SK-N-SH (cell line): ENCODE measurements around the gene MICALL1. TPM values are rescaled to one million over a fixed set of nuclear protein-coding genes. Genes with fewer than 3 reads are reported as not detected.

ENCODE experiments used
- CTCF ChIA-PET: fragments of 300-600, 350-600 bp; formaldehyde crosslinking; extraction: SDS; loops from one replicate; lab custom pipeline; 2021; lab: Yijun Ruan, JAX
- POLR2A ChIA-PET: fragments of 350-600 bp; sonication (Branson Sonifier 250); formaldehyde crosslinking; extraction: SDS; loops from one replicate; lab custom pipeline; 2020; ENCODE audit warnings: antibody characterized with exemption, inconsistent platforms; lab: Yijun Ruan, JAX
- DNase-seq: peaks from one replicate; pipeline ENCODE4 v3.0.0; 2012
- H2AFZ ChIP-seq: fragments of 200-600 bp; sonication (generic); 2 replicates; pipeline ENCODE4 v1.8.1; 2016; ENCODE audit warnings: antibody characterized with exemption, mild to moderate bottlenecking, low read depth
- H3F3A ChIP-seq: fragments of 200-600 bp; sonication (generic); replicated peaks from 2 replicates; pipeline ENCODE3; 2016; ENCODE audit warnings: antibody characterized with exemption, mild to moderate bottlenecking; ENCODE audit not compliant: insufficient read depth
- H3K27ac ChIP-seq, 2 experiments: fragments of 200-500 bp in 1 of 2; fragments of 200-600 bp in 1 of 2; sonication (Bioruptor generic) in 1 of 2; sonication (generic), shearing (Covaris generic) in 1 of 2; 2 replicates each; pipeline versions ENCODE4 v1.5.1 to v1.6.1; 2014 to 2016; ENCODE audit warnings: low read depth in 2 of 2, inconsistent platforms in 1 of 2, low read length in 1 of 2, mild to moderate bottlenecking in 1 of 2, mixed read lengths in 1 of 2
- H3K27me3 ChIP-seq: fragments of 200-600 bp; sonication (generic), shearing (Covaris generic); 2 replicates; pipeline ENCODE4 v1.6.1; 2016; ENCODE audit warnings: mixed run types; ENCODE audit not compliant: insufficient read depth
- H3K36me3 ChIP-seq, 2 experiments: fragments of 200-500 bp in 1 of 2; fragments of 200-600 bp in 1 of 2; sonication (Bioruptor generic) in 1 of 2; sonication (generic) in 1 of 2; replicated peaks in 1 of 2; 2 replicates each; pipeline versions ENCODE3 to v1.5.1; 2014 to 2016; ENCODE audit warnings: low read length in 1 of 2, mild to moderate bottlenecking in 1 of 2; ENCODE audit not compliant: insufficient read depth in 2 of 2, control insufficient read depth in 1 of 2
- H3K4me1 ChIP-seq, 2 experiments: fragments of 200-500 bp in 1 of 2; fragments of 200-600 bp in 1 of 2; sonication (Bioruptor generic) in 1 of 2; sonication (generic), shearing (Covaris generic) in 1 of 2; 2 replicates each; pipeline versions ENCODE4 v1.5.1 to v1.6.1; 2014 to 2016; ENCODE audit warnings: low read depth in 1 of 2, low read length in 1 of 2, mixed run types in 1 of 2; ENCODE audit not compliant: insufficient read depth in 2 of 2, control insufficient read depth in 1 of 2
- H3K4me2 ChIP-seq: fragments of 200-600 bp; sonication (generic), shearing (Covaris generic); 2 replicates; pipeline ENCODE4 v1.6.1; 2017; ENCODE audit warnings: mixed run types
- H3K4me3 ChIP-seq, 2 experiments: fragments of 200-500 bp in 1 of 2; fragments of 200-600 bp in 1 of 2; sonication (Bioruptor generic) in 1 of 2; sonication (generic), shearing (Covaris generic) in 1 of 2; 2 replicates each; pipeline versions ENCODE4 v1.5.1 to v1.8.1; 2014 to 2016; ENCODE audit warnings: low read depth in 2 of 2, inconsistent platforms in 1 of 2, low read length in 1 of 2, mild to moderate bottlenecking in 1 of 2, mixed read lengths in 1 of 2, moderate library complexity in 1 of 2
- H3K79me2 ChIP-seq: fragments of 200-600 bp; sonication (generic); 2 replicates; pipeline ENCODE4 v1.8.1; 2017; ENCODE audit warnings: mild to moderate bottlenecking; ENCODE audit not compliant: insufficient read depth
- H3K9ac ChIP-seq: fragments of 200-600 bp; sonication (generic); 2 replicates; pipeline ENCODE4 v1.6.1; 2017; ENCODE audit warnings: mixed run types
- H3K9me2 ChIP-seq: fragments of 200-600 bp; sonication (generic); 2 replicates; pipeline ENCODE4 v1.6.1; 2017; ENCODE audit warnings: mixed run types
- H3K9me3 ChIP-seq: fragments of 200-600 bp; sonication (generic); 2 replicates; pipeline ENCODE4 v1.6.1; 2017; ENCODE audit warnings: mixed run types, mild to moderate bottlenecking, moderate library complexity
- H4K20me1 ChIP-seq: fragments of 200-600 bp; sonication (generic); 2 replicates; pipeline ENCODE4 v1.6.1; 2017; ENCODE audit warnings: mild to moderate bottlenecking, mixed run types; ENCODE audit not compliant: insufficient read depth
- CHD2 ChIP-seq: fragments of 150-350 bp; IDR thresholded peaks from 2 replicates; pipeline ENCODE4 v1.6.1; 2018; ENCODE audit warnings: low read length; ENCODE audit not compliant: partially characterized antibody
- ELF1 ChIP-seq: IDR thresholded peaks from 2 replicates; pipeline ENCODE4 v1.4.0; 2012
- FOSL2 ChIP-seq: IDR thresholded peaks from 2 replicates; pipeline ENCODE4 v1.4.0; 2012; ENCODE audit warnings: low read depth, mild to moderate bottlenecking, moderate library complexity, borderline replicate concordance
- FOXM1 ChIP-seq: IDR thresholded peaks from 2 replicates; pipeline ENCODE4 v1.4.0; 2012; ENCODE audit warnings: low read depth, mild to moderate bottlenecking
- GATA2 ChIP-seq: sonication (generic); formaldehyde crosslinking; IDR thresholded peaks from 2 replicates; pipeline ENCODE4 v1.5.0; 2020; ENCODE audit warnings: mild to moderate bottlenecking, missing genetic modification reagents
- IRF3 ChIP-seq: fragments of 150-350 bp; IDR thresholded peaks from 2 replicates; pipeline ENCODE4 v1.6.1; 2016; ENCODE audit warnings: mild to moderate bottlenecking, low read depth, low read length
- JUND ChIP-seq: IDR thresholded peaks from 2 replicates; pipeline ENCODE4 v1.4.0; 2012
- RCOR1 ChIP-seq: fragments of 150-350 bp; IDR thresholded peaks from 2 replicates; pipeline ENCODE4 v1.6.1; 2017; ENCODE audit warnings: antibody characterized with exemption, low read length
- REST ChIP-seq: IDR thresholded peaks from 2 replicates; pipeline ENCODE4 v1.6.1; 2012; ENCODE audit warnings: mild to moderate bottlenecking, low read depth, low read length, moderate library complexity
- SIN3A ChIP-seq: IDR thresholded peaks from 2 replicates; pipeline ENCODE4 v1.6.1; 2012; ENCODE audit warnings: low read depth, mild to moderate bottlenecking, low read length, moderate library complexity, borderline replicate concordance
- TAF1 ChIP-seq: IDR thresholded peaks from 2 replicates; pipeline ENCODE4 v1.6.1; 2012; ENCODE audit warnings: low read depth, mild to moderate bottlenecking, low read length, moderate library complexity, borderline replicate concordance
- USF1 ChIP-seq: IDR thresholded peaks from 2 replicates; pipeline ENCODE4 v1.4.0; 2012; ENCODE audit warnings: low read depth, borderline replicate concordance
- USF2 ChIP-seq: fragments of 150-350 bp; IDR thresholded peaks from 2 replicates; pipeline ENCODE4 v1.6.1; 2017; ENCODE audit warnings: antibody characterized with exemption, low read length, low read depth, borderline replicate concordance
- WGBS: methylation state at CpG from one replicate; pipeline ENCODE4 v1.1.6; 2017; ENCODE audit warnings: low lambda C conversion rate; 5-methylcytosine and 5-hydroxymethylcytosine counted together
- polyA plus RNA-seq, 3 experiments: library from polyadenylated mRNA; depleted of rRNA; stranded (reverse); fragments of >200 nt; gene quantifications; 2 replicates each; pipeline ENCODE4 v1.2.3, GENCODE V29; 2012

The MICALL1 gene
- polyA plus RNA-seq, 1 of the 3 experiments (the other 2 are of a cell fraction): 12.9 TPM

GRCh38 chr22:37927637-37927936 lies 21.5 kb downstream of the MICALL1 start:
- TF ChIP-seq IRF3: no peak
- TF ChIP-seq ELF1: no peak
- no peak for TF ChIP-seq CHD2
- TF ChIP-seq USF2: no peak
- TF ChIP-seq REST: no peak
- no peak for TF ChIP-seq FOSL2
- no peak for TF ChIP-seq RCOR1
- no peak for TF ChIP-seq GATA2
- TF ChIP-seq USF1: no peak
- TF ChIP-seq TAF1: no peak
- TF ChIP-seq FOXM1: no peak
- no peak for TF ChIP-seq JUND
- TF ChIP-seq SIN3A: no peak
- Histone ChIP-seq H3K27ac (no peak overlapping the region), H3K27me3 (no peaks in the 10 kb centered on the region), H3K36me3 (peaks cover 23 to 43% of the 10 kb centered on the region in 2 experiments), H3K79me2 (no peaks in the 10 kb centered on the region; the same call in 1 of the 2 replicates), H3K4me2 (no peak overlapping the region), H3K9me2 (no peaks in the 10 kb centered on the region), H3K4me1 (no peaks in the 10 kb centered on the region), H3K9ac (no peak overlapping the region), H3K4me3 (no peak overlapping the region), H4K20me1 (peaks cover 8% of the 10 kb centered on the region; the same call in 1 of the 2 replicates), H3F3A (peaks cover 5% of the 10 kb centered on the region), H3K9me3 (no peaks in the 10 kb centered on the region), H2AFZ (no peak overlapping the region)
- CTCF ChIA-PET: interaction anchor here (1.2 kb wide), 1 partner anchor 38 kb away, joined by 3 read pairs; no protein-coding TSS in a partner anchor
- POLR2A ChIA-PET: no interaction called here
- WGBS: 100% methylated on average over 1 of the region's 5 CpGs
- peak; percentile 16 for DNase-seq
